ENCODE data around the gene USP25.

USP25 gene

GRCh38 chr21:15857740-15858139, 128.0 kb downstream of the USP25 start:
- TF ChIP-seq ZNF660 (tag by site-specific recombination; IDR thresholded peaks at IDR 0.05) (no peak), ZNF837 (tag by site-specific recombination; IDR thresholded peaks at IDR 0.05) (no peak), ZNF184 (tag by site-specific recombination; IDR thresholded peaks at IDR 0.05) (no peak), ZNF324 (tag by site-specific recombination; IDR thresholded peaks at IDR 0.05) (no peak), GLI2 (tag by site-specific recombination; IDR thresholded peaks at IDR 0.05; ENCODE audit: borderline replicate concordance, low read depth) (no peak), KLF7 (tag by site-specific recombination; IDR thresholded peaks at IDR 0.05; ENCODE audit: borderline replicate concordance) (no peak), ZNF394 (tag by site-specific recombination; IDR thresholded peaks at IDR 0.05; ENCODE audit: borderline replicate concordance) (no peak), ZBTB21 (tag by site-specific recombination; IDR thresholded peaks at IDR 0.05) (no peak), ZNF426 (tag by site-specific recombination; IDR thresholded peaks at IDR 0.05) (no peak), ZNF248 (tag by site-specific recombination; IDR thresholded peaks at IDR 0.05) (no peak), ZNF596 (tag by site-specific recombination; IDR thresholded peaks at IDR 0.05) (no peak), ZNF155 (tag by site-specific recombination; IDR thresholded peaks at IDR 0.05) (no peak), ZNF274 (IDR thresholded peaks at IDR 0.05; ENCODE audit: low read length) (no peak), ZNF274 (tag by site-specific recombination; IDR thresholded peaks at IDR 0.05; ENCODE audit: borderline replicate concordance) (no peak), ZNF449 (tag by site-specific recombination; IDR thresholded peaks at IDR 0.05) (no peak), ZNF518A (tag by site-specific recombination; conservative IDR thresholded peaks at IDR 0.05; ENCODE audit: low read depth) (no peak), ZNF664 (tag by site-specific recombination; IDR thresholded peaks at IDR 0.05) (no peak), ZNF48 (tag by site-specific recombination; IDR thresholded peaks at IDR 0.05) (no peak), ZNF280D (tag by site-specific recombination; IDR thresholded peaks at IDR 0.05) (no peak)
- H3K36me3 ChIP-seq (ENCODE audit: control insufficient read depth in 2 of 2, insufficient read depth in 1 of 2, low read length in 2 of 2) = peaks cover 6 to 13% of the 10 kb centered on the region in 2 experiments
- POLR2A ChIA-PET = no interaction called here
- no peak overlapping the region for H3K27ac ChIP-seq (ENCODE audit: extremely low read depth, low read depth, low read length)
- no peak overlapping the region for H3K4me3 ChIP-seq (ENCODE audit: low read depth, low read length)
- no peaks in the 10 kb centered on the region for H3K9me3 ChIP-seq (ENCODE audit: control insufficient read depth, insufficient read depth, low read depth, low read length)
- H3K4me1 ChIP-seq (ENCODE audit: control insufficient read depth, insufficient read depth, low read length) = peaks cover 2% of the 10 kb centered on the region; the same call in 1 of the 2 replicates
- CTCF ChIA-PET = no interaction called here

Data from HEK293 (cell line).